Transverse colon (tissue), 4 donors: ENCODE data around the gene PSTK.

ENCODE experiments used
- EP300 ChIP-seq: sonication (generic); formaldehyde crosslinking; IDR thresholded peaks from one replicate; pipeline ENCODE4 v1.6.1; 2017; ENCODE audit warnings: antibody characterized with exemption, low read depth
- POLR2A ChIP-seq: fragments of 450-650 bp; IDR thresholded peaks from one replicate; pipeline ENCODE4 v1.6.1; 2016; ENCODE audit warnings: antibody characterized with exemption, mild to moderate bottlenecking, moderate library complexity
- POLR2AphosphoS5 ChIP-seq, 3 donors: sonication (generic); formaldehyde crosslinking; IDR thresholded peaks; one replicate each; pipeline ENCODE4 v1.6.1; 2016; ENCODE audit warnings: antibody characterized with exemption in 3 of 3
- TF ChIP-seq, protein P1 (sequence below), 5 experiments: fragments of 200-600 bp in 3 of 5; fragments of 450-650 bp in 2 of 5; sonication (generic) in 3 of 5; IDR thresholded peaks; 1 replicate in 2 of 5; 2 replicates in 3 of 5; pipeline ENCODE4 v1.5.1; 2016 to 2017; ENCODE audit warnings: antibody characterized with exemption in 5 of 5, inconsistent platforms in 3 of 5, mild to moderate bottlenecking in 2 of 5, moderate library complexity in 1 of 5

DNA sequence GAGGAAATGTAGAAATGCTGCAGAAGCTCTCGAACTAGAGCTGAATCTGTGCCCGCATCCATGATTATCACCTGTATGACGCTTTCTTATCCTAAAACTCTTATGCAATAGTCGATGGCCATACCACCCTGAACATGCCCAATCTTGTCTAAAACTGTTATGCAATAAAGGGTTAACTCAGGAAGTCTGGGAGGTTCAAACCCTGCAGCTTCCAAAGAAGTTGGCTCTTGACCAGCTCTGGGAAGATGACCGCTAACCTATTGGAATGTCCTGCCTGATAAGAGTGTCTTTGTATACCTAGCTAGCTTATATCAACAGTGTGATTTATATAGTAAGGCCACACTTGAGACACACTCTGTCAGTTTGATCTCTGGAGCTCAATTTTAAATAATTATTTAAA lies 22.7 kb upstream of the PSTK start:
- TF ChIP-seq, protein P1, sequence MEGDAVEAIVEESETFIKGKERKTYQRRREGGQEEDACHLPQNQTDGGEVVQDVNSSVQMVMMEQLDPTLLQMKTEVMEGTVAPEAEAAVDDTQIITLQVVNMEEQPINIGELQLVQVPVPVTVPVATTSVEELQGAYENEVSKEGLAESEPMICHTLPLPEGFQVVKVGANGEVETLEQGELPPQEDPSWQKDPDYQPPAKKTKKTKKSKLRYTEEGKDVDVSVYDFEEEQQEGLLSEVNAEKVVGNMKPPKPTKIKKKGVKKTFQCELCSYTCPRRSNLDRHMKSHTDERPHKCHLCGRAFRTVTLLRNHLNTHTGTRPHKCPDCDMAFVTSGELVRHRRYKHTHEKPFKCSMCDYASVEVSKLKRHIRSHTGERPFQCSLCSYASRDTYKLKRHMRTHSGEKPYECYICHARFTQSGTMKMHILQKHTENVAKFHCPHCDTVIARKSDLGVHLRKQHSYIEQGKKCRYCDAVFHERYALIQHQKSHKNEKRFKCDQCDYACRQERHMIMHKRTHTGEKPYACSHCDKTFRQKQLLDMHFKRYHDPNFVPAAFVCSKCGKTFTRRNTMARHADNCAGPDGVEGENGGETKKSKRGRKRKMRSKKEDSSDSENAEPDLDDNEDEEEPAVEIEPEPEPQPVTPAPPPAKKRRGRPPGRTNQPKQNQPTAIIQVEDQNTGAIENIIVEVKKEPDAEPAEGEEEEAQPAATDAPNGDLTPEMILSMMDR (IDR thresholded peaks at IDR 0.05) = no peak
- no peak for TF ChIP-seq POLR2A
- no peak for TF ChIP-seq POLR2AphosphoS5 (IDR thresholded peaks at IDR 0.05)
- no peak for TF ChIP-seq EP300
